SK-N-SH (cell line): Measurements from ENCODE around the gene ZNF609. TPM values are rescaled to one million over a fixed set of nuclear protein-coding genes. Genes with fewer than 3 reads are reported as not detected.

Source experiments
- CTCF ChIA-PET: fragments of 300-600, 350-600 bp; formaldehyde crosslinking; extraction: SDS; loops from one replicate; lab custom pipeline; 2021; lab: Yijun Ruan, JAX
- POLR2A ChIA-PET: fragments of 350-600 bp; sonication (Branson Sonifier 250); formaldehyde crosslinking; extraction: SDS; loops from one replicate; lab custom pipeline; 2020; ENCODE audit warnings: antibody characterized with exemption, inconsistent platforms; lab: Yijun Ruan, JAX
- DNase-seq: peaks from one replicate; pipeline ENCODE4 v3.0.0; 2012
- H2AFZ ChIP-seq: fragments of 200-600 bp; sonication (generic); 2 replicates; pipeline ENCODE4 v1.8.1; 2016; ENCODE audit warnings: antibody characterized with exemption, mild to moderate bottlenecking, low read depth
- H3F3A ChIP-seq: fragments of 200-600 bp; sonication (generic); replicated peaks from 2 replicates; pipeline ENCODE3; 2016; ENCODE audit warnings: antibody characterized with exemption, mild to moderate bottlenecking; ENCODE audit not compliant: insufficient read depth
- H3K27ac ChIP-seq, 2 experiments: fragments of 200-500 bp in 1 of 2; fragments of 200-600 bp in 1 of 2; sonication (Bioruptor generic) in 1 of 2; sonication (generic), shearing (Covaris generic) in 1 of 2; 2 replicates each; pipeline versions ENCODE4 v1.5.1 to v1.6.1; 2014 to 2016; ENCODE audit warnings: low read depth in 2 of 2, inconsistent platforms in 1 of 2, low read length in 1 of 2, mild to moderate bottlenecking in 1 of 2, mixed read lengths in 1 of 2
- H3K27me3 ChIP-seq: fragments of 200-600 bp; sonication (generic), shearing (Covaris generic); 2 replicates; pipeline ENCODE4 v1.6.1; 2016; ENCODE audit warnings: mixed run types; ENCODE audit not compliant: insufficient read depth
- H3K36me3 ChIP-seq, 2 experiments: fragments of 200-500 bp in 1 of 2; fragments of 200-600 bp in 1 of 2; sonication (Bioruptor generic) in 1 of 2; sonication (generic) in 1 of 2; replicated peaks in 1 of 2; 2 replicates each; pipeline versions ENCODE3 to v1.5.1; 2014 to 2016; ENCODE audit warnings: low read length in 1 of 2, mild to moderate bottlenecking in 1 of 2; ENCODE audit not compliant: insufficient read depth in 2 of 2, control insufficient read depth in 1 of 2
- H3K4me1 ChIP-seq, 2 experiments: fragments of 200-500 bp in 1 of 2; fragments of 200-600 bp in 1 of 2; sonication (Bioruptor generic) in 1 of 2; sonication (generic), shearing (Covaris generic) in 1 of 2; 2 replicates each; pipeline versions ENCODE4 v1.5.1 to v1.6.1; 2014 to 2016; ENCODE audit warnings: low read depth in 1 of 2, low read length in 1 of 2, mixed run types in 1 of 2; ENCODE audit not compliant: insufficient read depth in 2 of 2, control insufficient read depth in 1 of 2
- H3K4me2 ChIP-seq: fragments of 200-600 bp; sonication (generic), shearing (Covaris generic); 2 replicates; pipeline ENCODE4 v1.6.1; 2017; ENCODE audit warnings: mixed run types
- H3K4me3 ChIP-seq, 2 experiments: fragments of 200-500 bp in 1 of 2; fragments of 200-600 bp in 1 of 2; sonication (Bioruptor generic) in 1 of 2; sonication (generic), shearing (Covaris generic) in 1 of 2; 2 replicates each; pipeline versions ENCODE4 v1.5.1 to v1.8.1; 2014 to 2016; ENCODE audit warnings: low read depth in 2 of 2, inconsistent platforms in 1 of 2, low read length in 1 of 2, mild to moderate bottlenecking in 1 of 2, mixed read lengths in 1 of 2, moderate library complexity in 1 of 2
- H3K79me2 ChIP-seq: fragments of 200-600 bp; sonication (generic); 2 replicates; pipeline ENCODE4 v1.8.1; 2017; ENCODE audit warnings: mild to moderate bottlenecking; ENCODE audit not compliant: insufficient read depth
- H3K9ac ChIP-seq: fragments of 200-600 bp; sonication (generic); 2 replicates; pipeline ENCODE4 v1.6.1; 2017; ENCODE audit warnings: mixed run types
- H3K9me2 ChIP-seq: fragments of 200-600 bp; sonication (generic); 2 replicates; pipeline ENCODE4 v1.6.1; 2017; ENCODE audit warnings: mixed run types
- H3K9me3 ChIP-seq: fragments of 200-600 bp; sonication (generic); 2 replicates; pipeline ENCODE4 v1.6.1; 2017; ENCODE audit warnings: mixed run types, mild to moderate bottlenecking, moderate library complexity
- H4K20me1 ChIP-seq: fragments of 200-600 bp; sonication (generic); 2 replicates; pipeline ENCODE4 v1.6.1; 2017; ENCODE audit warnings: mild to moderate bottlenecking, mixed run types; ENCODE audit not compliant: insufficient read depth
- EZH2phosphoT487 ChIP-seq: fragments of 200-600 bp; sonication (generic); IDR thresholded peaks from 2 replicates; pipeline ENCODE4 v1.6.1; 2017; ENCODE audit warnings: low read depth, mixed run types, mild to moderate bottlenecking, antibody characterized with exemption, moderate library complexity, borderline replicate concordance
- FOSL2 ChIP-seq: IDR thresholded peaks from 2 replicates; pipeline ENCODE4 v1.4.0; 2012; ENCODE audit warnings: low read depth, mild to moderate bottlenecking, moderate library complexity, borderline replicate concordance
- FOXM1 ChIP-seq: IDR thresholded peaks from 2 replicates; pipeline ENCODE4 v1.4.0; 2012; ENCODE audit warnings: low read depth, mild to moderate bottlenecking
- GABPA ChIP-seq: IDR thresholded peaks from 2 replicates; pipeline ENCODE4 v1.4.0; 2012; ENCODE audit warnings: low read depth, mild to moderate bottlenecking
- JUND ChIP-seq: IDR thresholded peaks from 2 replicates; pipeline ENCODE4 v1.4.0; 2012
- MAX ChIP-seq: IDR thresholded peaks from 2 replicates; pipeline ENCODE4 v1.4.0; 2012; ENCODE audit warnings: low read depth
- MEF2A ChIP-seq: IDR thresholded peaks from 2 replicates; pipeline ENCODE4 v1.4.0; 2012; ENCODE audit warnings: low read depth, borderline replicate concordance
- MXI1 ChIP-seq: IDR thresholded peaks from 2 replicates; pipeline ENCODE4 v1.6.1; 2012; ENCODE audit warnings: mild to moderate bottlenecking, low read depth, low read length, improper control_type of control experiment
- POLR2AphosphoS5 ChIP-seq: IDR thresholded peaks from 2 replicates; pipeline ENCODE4 v1.6.1; 2012; ENCODE audit warnings: low read depth, low read length
- RAD21 ChIP-seq: IDR thresholded peaks from 2 replicates; pipeline ENCODE4 v1.6.1; 2012; ENCODE audit warnings: mild to moderate bottlenecking, low read length
- REST ChIP-seq: IDR thresholded peaks from 2 replicates; pipeline ENCODE4 v1.6.1; 2012; ENCODE audit warnings: mild to moderate bottlenecking, low read depth, low read length, moderate library complexity
- RFX5 ChIP-seq: IDR thresholded peaks from 2 replicates; pipeline ENCODE4 v1.6.1; 2012; ENCODE audit warnings: mild to moderate bottlenecking, improper control_type of control experiment, low read length
- SMC3 ChIP-seq: IDR thresholded peaks from 2 replicates; pipeline ENCODE4 v1.6.1; 2012; ENCODE audit warnings: low read depth, low read length, improper control_type of control experiment
- TCF12 ChIP-seq: IDR thresholded peaks from 2 replicates; pipeline ENCODE4 v1.4.0; 2012
- TEAD4 ChIP-seq: IDR thresholded peaks from 2 replicates; pipeline ENCODE4 v1.4.0; 2012; ENCODE audit warnings: mild to moderate bottlenecking, borderline replicate concordance; ENCODE audit not compliant: insufficient read depth
- WGBS: methylation state at CpG from one replicate; pipeline ENCODE4 v1.1.6; 2017; ENCODE audit warnings: low lambda C conversion rate; 5-methylcytosine and 5-hydroxymethylcytosine counted together
- polyA plus RNA-seq, 3 experiments: library from polyadenylated mRNA; depleted of rRNA; stranded (reverse); fragments of >200 nt; gene quantifications; 2 replicates each; pipeline ENCODE4 v1.2.3, GENCODE V29; 2012
- TF ChIP-seq, protein P1 (sequence below): IDR thresholded peaks from 2 replicates; pipeline ENCODE4; 2012
- TF ChIP-seq, protein P2 (sequence below): fragments of 200-600 bp; sonication (generic); IDR thresholded peaks from 2 replicates; pipeline ENCODE4 v1.6.1; 2017; ENCODE audit warnings: antibody characterized with exemption, mild to moderate bottlenecking, moderate library complexity
- TF ChIP-seq, protein P3 (sequence below): IDR thresholded peaks from 2 replicates; pipeline ENCODE4 v1.4.0; 2012; ENCODE audit warnings: low read depth, borderline replicate concordance

ZNF609 gene
- polyA plus RNA-seq, 1 of the 3 experiments (the other 2 are of a cell fraction), result 12.6 TPM

GRCh38 chr15:64618138-64618537 is 157.8 kb downstream of the ZNF609 start (continued):
- no peak for TF ChIP-seq REST
- no peak for TF ChIP-seq FOXM1

DNA sequence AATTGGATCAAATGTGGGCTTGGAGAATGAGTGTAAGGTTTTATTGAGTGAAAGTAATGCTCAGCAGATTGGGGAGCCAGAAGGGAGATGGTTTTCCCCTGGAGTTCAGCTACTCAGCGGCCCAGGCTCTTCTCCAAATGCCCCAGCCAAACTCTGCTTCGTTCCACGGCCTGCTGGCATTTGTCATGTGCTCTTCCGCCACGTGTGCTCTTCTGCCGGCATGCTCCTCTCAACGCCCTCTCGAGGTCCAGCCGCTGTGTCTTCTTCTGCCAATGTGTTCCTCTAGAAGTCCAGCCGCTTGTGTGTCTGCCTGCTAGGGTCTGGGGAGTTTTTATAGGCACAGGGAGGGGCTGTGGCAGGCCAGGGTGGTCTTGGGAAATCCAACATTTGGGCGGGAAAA is 158.2 kb downstream of the ZNF609 start:
- Histone ChIP-seq H3K4me1 (peaks cover 25 to 41% of the 10 kb centered on the region in 2 experiments), H3K4me3 (no peak overlapping the region), H3K27ac (no peak overlapping the region), H3K9ac (no peak overlapping the region), H3K79me2 (peaks cover 89% of the 10 kb centered on the region), H4K20me1 (peaks cover 54% of the 10 kb centered on the region), H2AFZ (no peak overlapping the region), H3K36me3 (peaks cover 0 to 4% of the 10 kb centered on the region in 2 experiments), H3K9me2 (no peaks in the 10 kb centered on the region), H3K9me3 (no peaks in the 10 kb centered on the region), H3K27me3 (no peaks in the 10 kb centered on the region), H3K4me2 (no peak overlapping the region), H3F3A (peaks cover 26% of the 10 kb centered on the region)
- TF ChIP-seq, protein P1, sequence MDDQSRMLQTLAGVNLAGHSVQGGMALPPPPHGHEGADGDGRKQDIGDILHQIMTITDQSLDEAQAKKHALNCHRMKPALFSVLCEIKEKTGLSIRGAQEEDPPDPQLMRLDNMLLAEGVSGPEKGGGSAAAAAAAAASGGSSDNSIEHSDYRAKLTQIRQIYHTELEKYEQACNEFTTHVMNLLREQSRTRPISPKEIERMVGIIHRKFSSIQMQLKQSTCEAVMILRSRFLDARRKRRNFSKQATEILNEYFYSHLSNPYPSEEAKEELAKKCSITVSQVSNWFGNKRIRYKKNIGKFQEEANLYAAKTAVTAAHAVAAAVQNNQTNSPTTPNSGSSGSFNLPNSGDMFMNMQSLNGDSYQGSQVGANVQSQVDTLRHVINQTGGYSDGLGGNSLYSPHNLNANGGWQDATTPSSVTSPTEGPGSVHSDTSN, result no peak
- TF ChIP-seq REST, result no peak
- TF ChIP-seq RFX5, result no peak
- no peak for TF ChIP-seq EZH2phosphoT487
- no peak for TF ChIP-seq TCF12
- TF ChIP-seq FOSL2, result no peak
- TF ChIP-seq MEF2A, result no peak
- TF ChIP-seq, protein P2, sequence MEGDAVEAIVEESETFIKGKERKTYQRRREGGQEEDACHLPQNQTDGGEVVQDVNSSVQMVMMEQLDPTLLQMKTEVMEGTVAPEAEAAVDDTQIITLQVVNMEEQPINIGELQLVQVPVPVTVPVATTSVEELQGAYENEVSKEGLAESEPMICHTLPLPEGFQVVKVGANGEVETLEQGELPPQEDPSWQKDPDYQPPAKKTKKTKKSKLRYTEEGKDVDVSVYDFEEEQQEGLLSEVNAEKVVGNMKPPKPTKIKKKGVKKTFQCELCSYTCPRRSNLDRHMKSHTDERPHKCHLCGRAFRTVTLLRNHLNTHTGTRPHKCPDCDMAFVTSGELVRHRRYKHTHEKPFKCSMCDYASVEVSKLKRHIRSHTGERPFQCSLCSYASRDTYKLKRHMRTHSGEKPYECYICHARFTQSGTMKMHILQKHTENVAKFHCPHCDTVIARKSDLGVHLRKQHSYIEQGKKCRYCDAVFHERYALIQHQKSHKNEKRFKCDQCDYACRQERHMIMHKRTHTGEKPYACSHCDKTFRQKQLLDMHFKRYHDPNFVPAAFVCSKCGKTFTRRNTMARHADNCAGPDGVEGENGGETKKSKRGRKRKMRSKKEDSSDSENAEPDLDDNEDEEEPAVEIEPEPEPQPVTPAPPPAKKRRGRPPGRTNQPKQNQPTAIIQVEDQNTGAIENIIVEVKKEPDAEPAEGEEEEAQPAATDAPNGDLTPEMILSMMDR, result no peak
- no peak for TF ChIP-seq RAD21
- no peak for TF ChIP-seq SMC3
- TF ChIP-seq, protein P3, sequence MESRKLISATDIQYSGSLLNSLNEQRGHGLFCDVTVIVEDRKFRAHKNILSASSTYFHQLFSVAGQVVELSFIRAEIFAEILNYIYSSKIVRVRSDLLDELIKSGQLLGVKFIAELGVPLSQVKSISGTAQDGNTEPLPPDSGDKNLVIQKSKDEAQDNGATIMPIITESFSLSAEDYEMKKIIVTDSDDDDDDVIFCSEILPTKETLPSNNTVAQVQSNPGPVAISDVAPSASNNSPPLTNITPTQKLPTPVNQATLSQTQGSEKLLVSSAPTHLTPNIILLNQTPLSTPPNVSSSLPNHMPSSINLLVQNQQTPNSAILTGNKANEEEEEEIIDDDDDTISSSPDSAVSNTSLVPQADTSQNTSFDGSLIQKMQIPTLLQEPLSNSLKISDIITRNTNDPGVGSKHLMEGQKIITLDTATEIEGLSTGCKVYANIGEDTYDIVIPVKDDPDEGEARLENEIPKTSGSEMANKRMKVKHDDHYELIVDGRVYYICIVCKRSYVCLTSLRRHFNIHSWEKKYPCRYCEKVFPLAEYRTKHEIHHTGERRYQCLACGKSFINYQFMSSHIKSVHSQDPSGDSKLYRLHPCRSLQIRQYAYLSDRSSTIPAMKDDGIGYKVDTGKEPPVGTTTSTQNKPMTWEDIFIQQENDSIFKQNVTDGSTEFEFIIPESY, result no peak
- no peak for TF ChIP-seq TEAD4
- no peak for TF ChIP-seq GABPA
- no peak for TF ChIP-seq MXI1
- no peak for TF ChIP-seq MAX
- no peak for TF ChIP-seq JUND
- TF ChIP-seq POLR2AphosphoS5, result no peak
- DNase-seq, result no peak
- ChIA-PET POLR2A (no interaction called here), CTCF (no interaction called here)
- 91% methylated on average over 11 of the region's 11 CpGs for WGBS
